HG02642 (cell line): ENCODE data around the gene KLHL12.
"Not testable (repeated sequence)": the region's sequence is repeated elsewhere in the genome, so short reads cannot be mapped to it uniquely, and the experiment has no call there.

Experiments used
- ATAC-seq: cut with Tn5 transposase; IDR thresholded peaks from one replicate; pipeline ENCODE4 v1.9.1; 2021; ENCODE audit warnings: mild to moderate bottlenecking; ENCODE audit not compliant: unreplicated experiment, poor library complexity

Gene KLHL12

GRCh38 chr1:202952099-202952498, 25.1 kb upstream of the KLHL12 start:
- ATAC-seq, result no peak

- no peak for ATAC-seq
These were observed 24.4 kb upstream of the KLHL12 start for GRCh38 chr1:202951437-202951836.

GRCh38 chr1:202945483-202945882, 18.4 kb upstream of the KLHL12 start:
- ATAC-seq, result no peak

GRCh38 chr1:202944438-202944921, 17.4 kb upstream of the KLHL12 start:
- ATAC-seq, result no peak

- no peak for ATAC-seq
These were observed 15.4 kb upstream of the KLHL12 start for GRCh38 chr1:202942426-202942825.

GRCh38 chr1:202941372-202941771, 14.3 kb upstream of the KLHL12 start:
- no peak for ATAC-seq

GRCh38 chr1:202940561-202940960, 13.5 kb upstream of the KLHL12 start:
- no peak for ATAC-seq

GRCh38 chr1:202938287-202938925, 11.4 kb upstream of the KLHL12 start:
- no peak for ATAC-seq

- ATAC-seq, result not testable (repeated sequence)
These were observed 9.4 kb upstream of the KLHL12 start for GRCh38 chr1:202936409-202936808.

- no peak for ATAC-seq
These were observed 8.8 kb upstream of the KLHL12 start for GRCh38 chr1:202935844-202936243.

GRCh38 chr1:202934755-202935154, 7.7 kb upstream of the KLHL12 start:
- no peak for ATAC-seq

- no peak for ATAC-seq
These were observed 5.4 kb upstream of the KLHL12 start for GRCh38 chr1:202932476-202932875.

- no peak for ATAC-seq
These were observed 3.5 kb downstream of the KLHL12 start for GRCh38 chr1:202923533-202923932.

GRCh38 chr1:202919615-202920014, 7.4 kb downstream of the KLHL12 start:
- ATAC-seq, result no peak

- no peak for ATAC-seq
These were observed 11.9 kb downstream of the KLHL12 start for GRCh38 chr1:202915146-202915545.

GRCh38 chr1:202912476-202912875, 14.6 kb downstream of the KLHL12 start:
- not testable (repeated sequence) for ATAC-seq

- no peak for ATAC-seq
These were observed 17.5 kb downstream of the KLHL12 start for GRCh38 chr1:202909494-202909893.

GRCh38 chr1:202908998-202909397, 18.0 kb downstream of the KLHL12 start:
- ATAC-seq, result no peak

GRCh38 chr1:202905331-202905730, 21.7 kb downstream of the KLHL12 start:
- ATAC-seq, result no peak

- ATAC-seq, result not testable (repeated sequence)
These were observed 23.2 kb downstream of the KLHL12 start for GRCh38 chr1:202903808-202904207.

GRCh38 chr1:202901555-202901954, 25.5 kb downstream of the KLHL12 start:
- ATAC-seq, result no peak

- no peak for ATAC-seq
These were observed 34.5 kb downstream of the KLHL12 start for GRCh38 chr1:202892501-202892900.
